Stimulated activated CD4-positive, alpha-beta T cell treated with anti-CD3 and anti-CD28 coated beads, TNF-alpha, amount 100 ng/mL, for 4 hours (primary cell): ENCODE results near the gene HS3ST4.

ENCODE experiments used
- DNase-seq, 3 experiments: peaks; one replicate each; pipeline ENCODE4 v3.0.0-alpha.2; 2020; ENCODE audit warnings: low read depth in 3 of 3

HS3ST4 gene

GRCh38 chr16:25823891-25824290, 132.1 kb downstream of the HS3ST4 start:
- DNase-seq: no peak

DNA sequence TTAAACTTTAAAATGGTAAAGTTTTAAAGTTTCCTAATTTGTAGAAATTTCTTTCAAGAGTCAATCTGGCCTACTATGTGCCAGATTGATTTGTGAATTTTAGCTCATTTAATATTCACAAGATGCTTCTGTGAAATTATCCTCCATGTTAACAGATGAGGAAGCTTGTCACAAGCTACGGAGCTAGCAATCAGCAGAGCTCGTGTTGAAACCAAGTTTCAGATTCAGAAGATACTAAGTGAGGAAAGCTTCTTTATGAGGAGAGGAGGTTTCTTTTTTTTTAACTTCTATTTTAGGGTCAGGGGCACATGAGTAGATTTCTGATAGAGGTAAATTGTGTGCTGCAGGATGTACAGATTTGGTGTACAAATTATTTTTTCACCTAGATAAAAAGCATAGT, 135.9 kb downstream of the HS3ST4 start:
- no peak for DNase-seq

GRCh38 chr16:25828510-25828909, 136.8 kb downstream of the HS3ST4 start:
- no peak for DNase-seq

GRCh38 chr16:25832291-25832690, 140.5 kb downstream of the HS3ST4 start:
- no peak for DNase-seq

DNA sequence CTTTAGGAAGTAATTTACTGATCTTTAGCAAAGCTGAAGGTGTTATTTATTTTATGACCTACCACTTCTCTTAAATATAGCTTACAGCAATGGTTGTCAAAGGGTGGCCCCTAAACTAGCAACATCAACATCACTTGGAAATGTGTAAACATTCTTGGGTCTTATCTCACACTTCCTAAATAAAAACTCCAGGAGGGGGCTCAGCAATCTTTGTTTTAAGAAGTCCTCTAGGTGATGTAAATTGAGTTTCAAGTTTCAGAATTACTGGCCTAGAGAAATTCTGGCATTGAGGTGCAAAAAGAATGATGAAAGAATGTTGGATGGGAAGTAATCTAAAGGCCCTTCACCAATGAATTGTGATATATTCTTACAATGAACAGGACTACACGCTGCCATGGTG, 142.3 kb downstream of the HS3ST4 start:
- DNase-seq: no peak

DNA sequence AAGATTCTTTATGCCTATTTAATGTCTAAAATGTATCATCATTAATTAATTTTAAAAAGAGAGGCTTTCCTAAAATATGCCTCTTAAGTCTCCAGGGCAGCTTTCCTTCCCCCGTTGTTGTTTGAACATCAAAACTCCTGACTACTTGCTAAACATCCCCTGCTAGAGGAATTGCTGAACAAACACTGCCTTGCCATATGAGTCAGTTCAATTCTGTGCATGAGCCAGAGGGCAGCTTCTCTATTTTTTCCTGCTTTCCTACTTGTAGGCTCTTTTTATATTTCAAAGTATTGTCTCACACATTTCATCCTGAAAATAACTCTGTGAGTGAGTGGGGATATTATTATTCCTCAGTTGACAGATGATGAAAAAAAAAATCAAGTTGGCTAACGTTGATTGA, 143.4 kb downstream of the HS3ST4 start:
- DNase-seq: no peak

DNA sequence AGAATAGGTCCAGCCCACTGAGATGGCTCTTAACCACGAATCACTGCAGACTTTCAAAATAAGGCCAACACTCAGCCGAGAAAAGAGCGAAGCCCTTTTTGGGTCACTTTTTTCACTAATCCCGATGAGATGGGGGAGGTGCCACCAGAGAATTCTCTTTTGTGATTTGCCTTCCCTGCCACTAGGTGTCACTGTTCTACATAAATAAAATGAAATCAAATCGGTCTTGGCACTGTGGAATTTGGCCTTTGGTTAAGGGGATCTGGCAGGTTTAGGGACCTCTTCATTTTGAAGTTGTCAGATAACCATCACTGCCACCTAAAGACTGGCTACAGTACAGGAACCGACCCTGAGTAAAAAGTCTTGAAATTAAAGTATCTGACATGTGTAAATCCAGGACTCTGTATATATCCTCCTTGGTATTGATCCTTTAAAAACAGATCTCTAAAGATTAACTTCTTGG, 147.0 kb downstream of the HS3ST4 start:
- DNase-seq: peak; percentile 0 to 3 (median 1)

DNA sequence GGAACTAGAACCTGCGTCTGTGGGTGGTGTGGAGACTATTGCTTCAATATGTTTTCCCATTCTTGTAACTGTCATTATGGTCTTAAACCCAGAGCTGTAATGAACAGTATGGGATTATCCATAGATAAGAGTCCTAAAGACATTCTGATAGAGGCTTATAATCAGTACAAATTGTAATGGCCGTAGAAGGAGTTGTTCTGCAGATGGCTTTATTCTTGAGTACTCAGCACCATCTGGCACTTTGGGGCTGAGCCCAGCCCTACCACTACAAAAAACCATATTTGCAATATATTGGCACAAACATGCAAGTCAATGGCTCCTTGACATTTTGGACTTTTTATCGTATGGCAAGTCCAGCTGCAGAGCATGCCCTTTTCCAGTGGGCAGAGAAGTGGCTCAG, 150.0 kb downstream of the HS3ST4 start:
- no peak for DNase-seq

GRCh38 chr16:25845901-25846300, 154.1 kb downstream of the HS3ST4 start:
- DNase-seq: no peak

GRCh38 chr16:25854141-25854540, 162.4 kb downstream of the HS3ST4 start:
- no peak for DNase-seq

- no peak for DNase-seq
Observed at GRCh38 chr16:25855063-25855462, 163.3 kb downstream of the HS3ST4 start.

- DNase-seq: no peak
Observed at GRCh38 chr16:25855818-25856217, 164.1 kb downstream of the HS3ST4 start.

DNA sequence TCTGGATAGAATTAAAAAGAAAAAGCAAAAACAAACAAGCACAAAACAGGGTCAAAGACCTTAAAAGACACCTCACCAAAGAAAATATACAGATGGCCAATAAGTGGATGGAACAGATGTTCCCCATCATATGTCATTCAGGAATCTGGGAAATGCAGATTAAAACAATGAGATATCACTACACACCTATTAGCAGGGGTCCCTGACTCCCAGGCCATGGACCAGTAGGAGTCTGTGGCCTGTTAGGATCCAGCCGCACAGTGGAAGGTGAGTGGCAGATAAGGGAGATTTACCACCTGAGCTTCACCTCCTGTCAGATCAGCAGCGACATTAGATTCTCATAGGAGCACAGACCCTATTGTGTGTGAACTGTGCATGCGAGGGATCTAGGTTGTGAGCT, 167.9 kb downstream of the HS3ST4 start:
- no peak for DNase-seq

DNA sequence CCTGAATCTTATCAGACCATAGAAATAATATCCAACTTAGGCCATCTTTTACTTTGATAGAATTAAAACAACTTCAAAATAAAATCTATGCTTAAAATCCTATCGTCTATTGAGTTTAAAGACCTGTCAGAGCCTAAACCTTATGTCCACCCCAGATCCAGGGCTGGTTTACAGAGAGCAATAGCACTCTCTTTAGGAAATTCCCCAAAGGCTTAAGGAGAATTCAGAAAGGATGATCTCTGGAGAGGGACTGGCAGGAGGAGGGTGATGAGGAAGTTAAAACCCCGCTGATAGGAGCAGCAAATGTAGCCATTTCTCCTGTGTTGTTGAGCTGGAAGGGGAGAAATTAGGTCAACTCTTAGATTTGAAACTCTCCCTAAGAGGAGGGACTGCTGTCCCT, 175.3 kb downstream of the HS3ST4 start:
- DNase-seq: no peak

DNA sequence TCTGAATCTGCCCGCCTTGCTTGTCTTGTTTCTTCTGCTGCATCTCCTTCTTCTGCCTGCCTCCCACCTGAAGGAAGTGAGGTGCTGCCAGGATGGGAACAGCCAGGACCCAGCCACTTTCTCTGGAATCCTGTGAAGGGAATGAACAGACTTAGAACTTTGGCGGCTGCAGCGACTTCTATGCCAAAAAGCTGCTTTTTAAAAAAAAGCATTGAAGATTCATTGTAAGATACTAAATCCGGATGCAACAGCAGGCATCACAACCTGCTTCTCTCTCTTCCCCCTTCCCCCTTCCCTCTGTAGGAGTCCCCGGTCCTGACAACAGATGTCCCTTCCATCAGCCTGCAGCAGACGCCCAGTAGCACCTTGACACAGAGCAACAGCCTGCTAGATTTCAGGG, 176.3 kb downstream of the HS3ST4 start:
- DNase-seq: no peak

DNA sequence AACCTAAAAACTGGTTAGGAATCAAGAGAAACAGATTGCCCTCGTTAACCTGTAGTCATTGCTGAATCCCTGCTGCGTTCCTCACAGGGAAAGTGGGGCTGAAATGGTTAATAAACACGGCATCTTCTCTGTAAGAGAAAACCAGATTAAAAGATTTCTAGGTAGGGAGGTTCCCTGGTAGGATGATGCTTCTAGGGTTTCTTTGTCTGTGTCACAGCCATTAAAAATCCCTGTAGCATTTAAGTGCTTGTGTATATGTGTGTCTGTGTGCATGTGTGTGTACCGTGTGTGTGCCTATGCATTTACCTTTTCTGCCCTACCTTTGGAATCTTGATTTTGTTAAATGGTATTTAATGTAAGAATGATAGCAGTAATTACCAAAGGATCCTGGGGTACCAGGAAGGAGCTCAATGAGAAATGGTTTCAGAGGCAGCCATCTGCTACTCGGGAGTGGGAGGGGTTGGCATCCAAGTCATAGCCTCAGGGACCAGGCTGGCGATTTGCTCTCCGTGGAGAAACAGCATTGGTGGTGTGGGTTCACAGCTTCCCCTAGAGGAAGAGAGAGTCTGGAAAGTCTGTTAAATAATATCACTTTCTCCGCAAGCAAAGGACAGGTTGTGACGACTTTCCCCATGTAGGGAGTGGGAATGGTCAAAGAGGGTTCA, 177.1 kb downstream of the HS3ST4 start:
- DNase-seq: no peak

GRCh38 chr16:25872369-25873070, 180.8 kb downstream of the HS3ST4 start:
- DNase-seq: no peak

DNA sequence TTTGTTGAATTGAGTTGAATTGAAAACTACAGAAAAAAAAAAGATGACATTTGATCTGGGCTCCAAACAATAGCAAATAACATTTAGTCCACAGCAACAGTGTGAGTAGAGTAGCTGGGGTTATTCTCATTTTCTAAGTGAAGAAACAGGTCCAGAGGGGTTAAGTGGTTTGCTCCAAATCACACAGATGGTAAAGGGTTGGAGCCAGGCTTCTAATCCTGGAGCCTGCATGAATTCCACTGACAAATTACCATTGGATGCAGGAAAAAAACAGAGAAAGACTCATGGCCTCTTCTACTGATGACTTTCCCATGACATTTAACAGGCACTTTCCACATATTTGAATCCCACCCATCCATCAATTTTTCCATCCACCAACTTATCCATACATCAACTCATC, 182.4 kb downstream of the HS3ST4 start:
- no peak for DNase-seq

GRCh38 chr16:25875956-25876598, 184.3 kb downstream of the HS3ST4 start:
- DNase-seq: no peak

DNA sequence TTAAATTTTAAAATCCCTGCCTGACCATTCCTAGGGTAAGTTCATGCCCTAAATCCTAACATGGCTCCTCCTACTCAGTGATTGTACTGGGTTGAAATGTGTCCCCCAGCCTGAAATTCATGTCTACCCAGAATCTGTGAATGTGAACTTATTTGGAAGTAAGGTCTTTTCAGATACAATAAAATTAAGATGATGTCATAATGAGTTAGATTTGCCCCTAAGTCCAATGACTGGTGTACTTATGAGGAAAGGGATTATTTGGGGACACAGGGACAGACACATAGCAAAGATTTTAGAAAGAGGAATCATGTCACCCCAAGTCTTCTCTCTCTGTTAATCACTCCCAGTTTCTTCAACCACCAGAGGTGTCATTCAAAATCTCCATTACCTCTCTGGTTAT, 185.3 kb downstream of the HS3ST4 start:
- DNase-seq: no peak

- no peak for DNase-seq
Observed at GRCh38 chr16:25886598-25886997, 194.8 kb downstream of the HS3ST4 start.

- DNase-seq: no peak
Observed at GRCh38 chr16:25888868-25889267, 197.1 kb downstream of the HS3ST4 start.

- no peak for DNase-seq
Observed at GRCh38 chr16:25893332-25893731, 201.6 kb downstream of the HS3ST4 start.
